HG02943 (cell line): ENCODE results near the gene SMG5.
"Not testable (repeated sequence)": the region's sequence is repeated elsewhere in the genome, so short reads cannot be mapped to it uniquely, and the experiment has no call there.

Source experiments
- ATAC-seq: cut with Tn5 transposase; IDR thresholded peaks from one replicate; pipeline ENCODE4 v1.9.1; 2021; ENCODE audit warnings: mild to moderate bottlenecking, low read depth, moderate library complexity; ENCODE audit not compliant: unreplicated experiment

Gene SMG5, protein sequence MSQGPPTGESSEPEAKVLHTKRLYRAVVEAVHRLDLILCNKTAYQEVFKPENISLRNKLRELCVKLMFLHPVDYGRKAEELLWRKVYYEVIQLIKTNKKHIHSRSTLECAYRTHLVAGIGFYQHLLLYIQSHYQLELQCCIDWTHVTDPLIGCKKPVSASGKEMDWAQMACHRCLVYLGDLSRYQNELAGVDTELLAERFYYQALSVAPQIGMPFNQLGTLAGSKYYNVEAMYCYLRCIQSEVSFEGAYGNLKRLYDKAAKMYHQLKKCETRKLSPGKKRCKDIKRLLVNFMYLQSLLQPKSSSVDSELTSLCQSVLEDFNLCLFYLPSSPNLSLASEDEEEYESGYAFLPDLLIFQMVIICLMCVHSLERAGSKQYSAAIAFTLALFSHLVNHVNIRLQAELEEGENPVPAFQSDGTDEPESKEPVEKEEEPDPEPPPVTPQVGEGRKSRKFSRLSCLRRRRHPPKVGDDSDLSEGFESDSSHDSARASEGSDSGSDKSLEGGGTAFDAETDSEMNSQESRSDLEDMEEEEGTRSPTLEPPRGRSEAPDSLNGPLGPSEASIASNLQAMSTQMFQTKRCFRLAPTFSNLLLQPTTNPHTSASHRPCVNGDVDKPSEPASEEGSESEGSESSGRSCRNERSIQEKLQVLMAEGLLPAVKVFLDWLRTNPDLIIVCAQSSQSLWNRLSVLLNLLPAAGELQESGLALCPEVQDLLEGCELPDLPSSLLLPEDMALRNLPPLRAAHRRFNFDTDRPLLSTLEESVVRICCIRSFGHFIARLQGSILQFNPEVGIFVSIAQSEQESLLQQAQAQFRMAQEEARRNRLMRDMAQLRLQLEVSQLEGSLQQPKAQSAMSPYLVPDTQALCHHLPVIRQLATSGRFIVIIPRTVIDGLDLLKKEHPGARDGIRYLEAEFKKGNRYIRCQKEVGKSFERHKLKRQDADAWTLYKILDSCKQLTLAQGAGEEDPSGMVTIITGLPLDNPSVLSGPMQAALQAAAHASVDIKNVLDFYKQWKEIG

DNA sequence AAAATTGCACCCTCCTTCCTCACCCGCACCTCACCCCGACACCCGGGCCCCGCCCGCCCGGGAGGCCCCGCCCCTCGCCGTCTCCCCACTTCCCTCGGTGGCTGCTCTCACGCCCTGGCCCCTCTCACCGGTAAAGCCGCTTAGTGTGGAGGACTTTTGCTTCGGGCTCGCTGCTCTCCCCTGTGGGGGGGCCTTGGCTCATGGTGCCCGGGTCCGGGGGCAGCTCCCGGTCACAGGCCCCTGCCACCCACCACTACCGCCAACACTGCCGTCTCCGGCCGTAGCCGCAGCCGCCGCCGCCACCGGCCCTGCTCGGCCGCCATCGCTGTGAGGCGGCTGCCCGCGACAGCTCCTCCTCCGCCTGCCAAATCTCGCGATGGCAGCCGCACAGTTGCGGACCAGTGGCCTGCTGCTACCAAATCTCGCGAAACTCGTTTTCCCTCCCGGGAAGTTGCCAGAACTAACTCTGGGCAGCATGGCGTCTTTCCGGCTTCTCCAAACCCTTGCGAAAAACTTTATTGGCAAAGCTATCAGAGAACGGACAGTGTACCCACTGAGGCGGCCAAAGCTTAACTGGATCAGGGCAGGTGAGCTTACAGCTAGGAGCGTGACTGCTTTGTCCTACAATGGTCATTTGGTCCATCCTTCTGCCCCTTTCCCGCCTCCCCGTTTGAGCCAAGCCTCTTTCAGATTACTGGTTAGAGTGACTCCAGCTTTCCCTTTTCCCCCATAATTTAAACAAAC is at the start of gene SMG5:
SMG5 (minus strand) TSS at position 347 of the 744 bp plus-strand sequence; CDS start at position 202, 145 bp downstream.
- peak; percentile 79 for ATAC-seq

DNA sequence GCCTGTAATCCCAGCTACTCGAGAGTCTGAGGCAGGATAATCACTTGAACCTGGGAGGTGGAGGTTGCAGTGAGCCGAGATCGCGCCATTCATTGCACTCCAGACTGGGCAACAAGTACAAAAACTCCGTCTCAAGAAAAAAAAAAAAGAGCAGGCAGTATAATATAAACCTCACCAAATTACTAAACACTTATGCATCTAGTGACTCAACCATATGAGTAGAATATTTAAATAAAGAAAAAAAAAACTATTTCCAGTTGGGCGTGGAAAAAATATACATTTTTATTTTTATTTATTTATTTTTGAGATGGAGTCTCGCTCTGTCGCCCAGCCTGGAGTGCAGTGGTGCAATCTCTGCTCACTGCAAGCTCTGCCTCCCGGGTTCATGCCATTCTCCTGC is 40.6 kb upstream of the SMG5 start:
- not testable (repeated sequence) for ATAC-seq

DNA sequence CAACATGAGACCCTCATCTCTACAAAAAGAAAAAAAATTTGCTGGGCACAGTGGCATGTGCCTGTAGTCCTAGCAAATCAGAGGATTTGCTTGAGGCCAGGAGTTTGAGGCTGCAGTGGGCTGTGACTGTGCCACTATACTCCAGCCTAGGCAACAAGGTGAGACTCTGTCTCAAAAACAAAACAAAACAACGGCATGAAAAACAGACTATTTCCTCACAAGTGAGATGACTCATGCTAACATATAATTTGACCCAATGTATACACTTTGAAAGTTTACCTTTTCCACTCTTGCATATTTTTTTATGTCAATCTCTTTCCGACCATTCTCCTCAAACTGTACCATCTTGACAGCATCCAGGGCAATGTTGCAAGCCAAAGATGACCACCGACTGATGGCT is 37.9 kb upstream of the SMG5 start:
- ATAC-seq: no peak

DNA sequence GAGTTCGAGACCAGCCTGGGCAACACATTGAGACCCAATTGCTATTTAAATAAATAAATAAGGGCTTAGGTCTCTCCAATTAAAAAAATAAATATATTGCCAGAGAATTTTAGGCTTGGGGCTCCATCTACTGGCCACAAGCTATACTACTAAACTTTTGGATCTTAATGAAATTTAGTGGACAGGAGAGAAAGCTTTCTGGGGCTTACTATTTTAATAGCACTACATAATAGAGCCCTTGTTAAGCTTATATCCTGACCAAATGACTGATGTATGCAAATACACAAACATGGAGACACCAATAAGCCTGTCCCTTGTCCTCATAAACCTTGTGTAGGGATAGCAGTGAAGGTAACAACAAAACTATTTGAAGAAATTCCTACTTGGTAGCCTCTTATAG is 37.0 kb upstream of the SMG5 start:
- ATAC-seq: no peak

DNA sequence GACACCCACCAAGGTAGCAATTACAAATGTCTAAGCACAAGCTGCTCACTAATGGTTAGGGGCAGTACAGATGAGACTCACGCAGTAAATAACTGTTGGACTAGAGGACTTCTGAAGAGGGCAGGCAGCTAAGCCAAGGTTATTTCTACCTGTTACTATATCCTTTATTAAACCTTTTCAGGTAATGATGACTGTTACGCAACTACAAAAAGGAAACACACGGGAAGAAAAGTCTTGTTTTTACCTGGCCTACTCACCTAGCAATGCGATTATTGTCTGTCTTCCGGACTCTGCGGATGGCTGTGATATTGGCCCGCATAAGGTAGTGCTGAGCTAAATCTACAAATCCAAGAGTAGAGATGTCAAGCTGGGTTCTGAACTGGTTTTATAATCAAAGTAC is 34.3 kb upstream of the SMG5 start:
- ATAC-seq: no peak

DNA sequence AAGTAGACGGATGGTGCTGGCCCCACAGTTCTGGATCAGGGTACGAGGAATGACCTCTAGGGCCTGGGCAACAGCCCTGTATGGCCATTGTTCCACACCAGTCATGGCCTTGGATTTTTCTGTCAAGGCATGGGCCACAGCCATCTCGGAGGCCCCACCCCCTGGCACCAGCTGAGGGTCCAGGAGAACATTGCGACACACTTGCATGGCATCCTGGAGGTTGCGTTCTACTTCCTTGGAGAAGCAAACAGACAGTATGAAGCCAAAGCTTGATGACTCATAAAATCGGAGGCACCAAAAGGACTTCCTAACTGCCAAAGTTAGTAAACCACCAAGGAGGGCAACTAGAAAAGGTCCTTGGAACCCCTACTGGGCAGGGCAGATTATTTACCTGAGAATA is 28.3 kb upstream of the SMG5 start:
- no peak for ATAC-seq

DNA sequence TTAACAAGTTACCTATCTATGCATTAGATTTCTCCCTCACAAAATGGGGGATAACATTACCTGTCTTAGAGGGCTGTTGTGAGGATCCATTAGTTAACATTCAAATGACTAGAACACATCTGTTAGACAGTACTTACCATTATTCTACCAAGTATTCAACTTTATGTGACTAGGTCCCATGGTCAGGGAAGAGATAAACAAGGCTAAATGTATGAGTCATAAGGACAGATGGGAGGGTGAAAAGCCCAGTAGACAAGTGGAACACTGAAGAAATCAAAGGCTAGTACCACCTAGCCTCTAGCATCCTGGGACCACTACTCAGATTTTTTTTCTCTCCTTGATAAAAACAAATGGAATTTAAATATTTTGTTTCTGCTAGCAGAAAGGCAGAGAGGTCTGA is 25.5 kb upstream of the SMG5 start:
- ATAC-seq: no peak

DNA sequence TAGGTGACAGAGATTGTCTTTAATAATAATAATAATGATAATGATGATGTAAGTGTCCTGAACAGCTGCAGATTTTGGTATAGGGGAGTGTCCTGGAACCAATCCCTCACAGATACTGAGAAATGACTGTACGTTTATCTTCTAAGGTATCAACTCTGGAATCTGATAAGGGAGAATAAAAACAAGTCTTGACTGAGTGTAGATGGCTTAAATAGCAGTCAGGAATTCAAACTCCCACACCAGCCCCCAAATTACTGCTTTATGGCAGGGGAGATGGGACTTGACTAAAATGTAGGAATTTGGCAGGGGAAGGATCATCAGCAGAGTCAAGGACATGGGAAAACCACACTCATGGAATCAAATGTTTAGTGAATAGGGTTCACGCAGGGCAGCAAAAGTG is 22.6 kb upstream of the SMG5 start:
- no peak for ATAC-seq

DNA sequence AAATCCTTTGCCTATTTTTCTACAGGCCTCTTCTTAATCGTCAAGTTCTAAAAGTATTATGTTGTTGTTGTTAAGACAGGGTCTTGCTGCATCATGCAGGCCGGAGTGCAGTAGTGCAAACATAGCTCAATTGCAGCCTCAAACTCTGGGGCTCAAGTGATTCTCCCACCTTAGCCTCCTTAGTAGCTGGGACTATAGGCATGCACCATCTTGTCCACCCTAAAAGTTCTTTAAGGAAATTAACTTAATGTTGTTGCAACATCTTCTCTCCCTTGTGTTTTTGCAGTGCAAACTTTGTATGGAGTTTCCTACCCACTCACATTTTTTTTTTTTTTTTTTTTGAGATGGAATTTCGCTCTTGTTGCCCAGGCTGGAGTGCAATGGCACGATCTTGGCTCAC is 20.6 kb upstream of the SMG5 start:
- no peak for ATAC-seq

DNA sequence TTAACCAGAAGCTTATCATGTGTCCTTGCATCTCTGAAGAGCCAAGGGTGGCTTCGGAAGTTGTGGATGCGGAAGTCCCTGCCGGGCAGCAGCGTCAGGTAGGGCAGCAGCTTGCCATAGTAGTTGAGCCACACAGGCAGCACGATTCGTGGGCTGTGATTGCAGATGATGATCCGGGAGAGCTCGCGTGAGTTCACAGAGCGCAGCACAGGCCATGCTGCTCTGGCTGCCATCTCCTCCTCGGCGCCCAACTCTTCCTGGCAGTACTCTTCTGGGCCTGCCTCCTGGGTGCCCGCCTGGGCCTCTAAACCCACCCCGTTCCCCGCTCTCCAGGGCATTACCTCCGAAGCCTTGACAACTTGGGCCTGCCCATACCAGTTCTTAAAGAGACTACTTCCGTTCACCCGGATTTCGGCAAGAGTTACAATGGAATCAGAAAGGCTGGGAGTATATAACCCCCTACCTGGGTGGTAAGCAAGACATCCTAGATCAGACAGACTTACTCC is 16.3 kb upstream of the SMG5 start, which contains the start of gene VHLL:
VHLL (minus strand) TSS at position 456 of the 506 bp plus-strand sequence; CDS start at position 338, 118 bp downstream.
- no peak for ATAC-seq

DNA sequence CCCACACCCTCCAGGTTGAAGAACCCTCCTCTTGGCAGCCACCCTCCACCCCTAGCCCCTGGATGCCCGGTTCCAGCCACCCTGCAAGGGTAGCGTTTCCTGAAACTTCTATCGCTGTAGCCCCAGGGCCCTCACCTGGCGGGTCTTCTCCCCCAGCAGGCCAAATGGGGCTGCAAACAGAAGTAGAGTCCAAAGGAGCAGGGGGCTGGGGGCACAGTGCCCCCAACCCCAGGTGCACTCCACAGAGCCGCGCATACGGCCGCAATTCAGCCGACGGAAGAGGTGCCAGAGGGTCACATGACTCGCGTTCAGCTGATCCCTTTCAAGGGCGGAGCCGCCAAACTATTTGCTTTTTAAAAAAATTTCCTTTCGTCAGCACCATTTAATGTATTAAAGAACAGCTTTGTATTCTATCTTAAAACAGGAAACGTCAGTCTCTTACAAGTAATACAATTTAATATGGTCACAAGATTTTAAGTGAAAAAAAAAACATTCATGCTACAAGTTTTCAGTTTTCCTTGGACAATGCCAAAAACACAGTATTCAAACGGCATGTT is 12.8 kb upstream of the SMG5 start, which contains the start of gene GLMP:
GLMP (minus strand) TSS at position 289 of the 557 bp plus-strand sequence; CDS start at position 255, 34 bp downstream.
- ATAC-seq: no peak

DNA sequence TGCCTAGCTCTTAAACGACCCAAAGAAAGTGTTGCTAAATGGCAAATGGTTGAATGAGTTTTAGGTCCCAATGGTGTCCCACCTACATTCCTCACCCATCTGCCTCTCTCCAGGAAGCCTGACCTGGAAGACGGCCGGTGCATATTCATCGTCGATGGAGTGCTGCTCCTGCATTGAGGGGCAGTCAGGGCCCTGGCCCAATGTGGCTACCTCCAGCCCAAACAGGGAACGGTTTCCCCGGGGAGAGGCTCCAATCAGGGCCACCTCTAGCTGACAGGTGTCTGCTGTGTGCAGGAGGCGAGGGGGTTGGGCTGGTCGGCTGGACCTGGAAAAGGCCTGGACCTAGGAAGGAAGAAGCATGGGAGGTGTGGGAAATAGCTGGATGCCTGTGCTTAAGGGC is 11.3 kb upstream of the SMG5 start:
- no peak for ATAC-seq

DNA sequence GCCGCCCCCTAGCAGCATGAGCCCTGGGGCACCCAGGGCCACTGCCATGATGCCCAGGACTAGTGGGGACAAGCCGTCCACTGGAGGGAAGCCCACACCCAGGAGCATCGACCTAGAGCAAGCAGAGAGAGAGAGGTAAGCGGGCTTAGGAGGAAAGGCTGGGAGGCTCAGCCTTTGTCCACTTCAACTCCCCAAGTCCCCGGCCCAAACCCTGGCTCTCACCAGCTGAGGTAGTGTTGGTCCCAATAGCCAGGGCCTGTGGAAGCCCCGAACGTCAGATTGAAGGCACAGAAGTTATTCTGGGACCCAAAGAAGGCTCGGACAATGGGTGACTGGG is 10.4 kb upstream of the SMG5 start:
- ATAC-seq: no peak

DNA sequence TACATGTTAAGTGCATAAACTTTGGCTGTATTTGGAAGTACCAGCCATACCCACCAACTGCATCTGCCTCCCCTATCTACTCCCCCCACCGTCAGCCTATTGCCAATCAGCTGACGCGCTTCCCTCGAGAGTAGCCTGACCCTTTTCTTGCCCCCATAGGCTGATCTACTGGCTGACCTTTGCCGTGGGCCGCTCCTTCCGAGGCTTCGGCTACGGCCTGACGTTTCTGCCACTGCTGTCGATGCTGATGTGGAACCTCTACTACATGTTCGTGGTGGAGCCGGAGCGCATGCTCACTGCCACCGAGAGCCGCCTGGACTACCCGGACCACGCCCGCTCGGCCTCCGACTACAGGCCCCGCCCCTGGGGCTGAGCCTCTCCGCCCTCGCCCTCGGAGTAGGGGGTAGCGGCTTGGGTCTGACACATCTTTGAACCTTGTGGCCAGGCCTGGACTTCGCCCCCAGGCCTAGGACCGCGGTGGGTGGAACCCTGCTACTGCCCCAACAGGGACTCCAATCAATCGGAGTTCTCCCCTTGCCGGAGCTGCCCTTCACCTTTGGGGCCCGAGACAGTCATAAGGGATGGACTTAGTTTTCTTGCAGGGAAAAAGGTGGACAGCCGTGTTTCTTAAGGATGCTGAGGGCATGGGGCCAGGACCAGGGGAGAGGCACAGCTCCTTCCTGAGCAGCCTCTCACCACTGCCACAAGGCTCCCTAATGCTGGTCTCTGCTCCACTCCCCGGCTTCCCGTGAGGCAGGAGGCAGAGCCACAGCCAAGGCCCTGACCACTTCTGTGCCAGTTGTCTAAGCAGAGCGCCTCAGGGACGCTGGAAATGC is 8.8 kb upstream of the SMG5 start:
- ATAC-seq: peak; percentile 59

DNA sequence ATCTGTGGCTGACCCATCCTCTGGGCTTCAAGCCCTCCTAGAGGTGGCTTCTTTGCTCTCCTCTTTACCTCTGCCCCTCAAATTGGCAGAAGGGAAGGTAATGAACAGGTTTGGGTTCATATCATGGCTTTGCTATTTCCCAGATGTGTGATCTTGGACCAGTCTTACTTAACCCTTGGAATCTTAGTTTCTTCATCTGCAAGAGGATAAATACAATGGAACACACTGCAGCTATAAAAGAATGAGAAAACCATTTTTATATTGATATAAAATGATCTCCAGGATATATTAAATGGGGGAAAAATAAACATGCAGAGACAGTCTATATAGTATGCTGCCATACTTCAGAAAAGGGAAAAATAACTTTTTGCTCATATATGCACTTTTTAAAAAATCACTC is 7.2 kb upstream of the SMG5 start:
- ATAC-seq: no peak

DNA sequence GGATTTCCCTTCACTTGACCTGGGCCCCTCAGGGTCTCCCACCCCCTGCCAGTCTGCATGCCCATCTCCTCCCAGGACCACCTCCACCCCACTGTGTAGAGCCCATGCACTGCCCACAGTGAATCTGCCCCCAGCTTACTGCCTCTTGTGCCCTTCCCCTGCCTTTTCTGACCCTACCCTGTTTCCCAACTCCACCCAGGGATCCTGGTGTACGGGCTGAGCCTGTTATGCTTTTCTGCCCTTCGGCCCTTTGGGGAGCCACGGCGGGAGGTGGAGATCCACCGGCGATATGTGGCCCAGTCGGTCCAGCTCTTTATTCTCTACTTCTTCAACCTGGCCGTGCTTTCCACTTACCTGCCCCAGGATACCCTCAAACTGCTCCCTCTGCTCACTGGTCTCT is 3.4 kb upstream of the SMG5 start:
- no peak for ATAC-seq

DNA sequence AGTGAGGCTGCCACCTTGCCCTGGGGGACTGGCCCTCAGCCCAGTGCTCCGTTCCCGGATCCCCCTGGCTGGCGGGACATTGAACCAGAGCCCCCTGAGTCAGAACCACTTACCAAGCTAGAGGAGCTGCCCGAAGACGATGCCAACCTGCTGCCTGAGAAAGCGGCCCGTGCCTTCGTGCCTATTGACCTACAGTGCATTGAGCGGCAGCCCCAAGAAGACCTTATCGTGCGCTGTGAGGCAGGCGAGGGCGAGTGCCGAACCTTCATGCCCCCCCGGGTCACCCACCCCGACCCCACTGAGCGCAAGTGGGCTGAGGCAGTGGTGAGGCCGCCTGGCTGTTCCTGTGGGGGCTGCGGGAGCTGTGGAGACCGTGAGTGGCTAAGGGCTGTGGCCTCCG is 2.8 kb upstream of the SMG5 start:
- ATAC-seq: no peak

DNA sequence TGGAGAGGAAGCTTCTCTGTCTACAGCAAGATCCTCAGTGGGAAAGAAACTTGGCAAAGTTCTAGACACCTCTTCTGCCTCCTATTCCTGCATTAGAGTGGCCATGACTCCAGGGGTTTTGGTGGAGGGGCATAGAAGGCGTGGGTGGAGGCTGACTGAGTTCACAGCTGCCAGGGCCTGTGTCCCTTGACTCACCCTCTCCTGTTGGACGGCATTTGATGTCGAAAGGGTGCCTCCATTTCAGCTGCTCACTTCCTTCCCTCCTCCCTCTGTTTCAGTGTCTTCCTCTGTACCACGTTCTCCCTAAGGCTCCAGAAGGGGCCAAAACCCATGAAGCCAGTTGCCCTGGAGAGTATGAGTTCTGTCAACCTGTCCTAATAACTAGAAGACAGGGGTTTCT is 2.1 kb upstream of the SMG5 start:
- ATAC-seq: no peak

DNA sequence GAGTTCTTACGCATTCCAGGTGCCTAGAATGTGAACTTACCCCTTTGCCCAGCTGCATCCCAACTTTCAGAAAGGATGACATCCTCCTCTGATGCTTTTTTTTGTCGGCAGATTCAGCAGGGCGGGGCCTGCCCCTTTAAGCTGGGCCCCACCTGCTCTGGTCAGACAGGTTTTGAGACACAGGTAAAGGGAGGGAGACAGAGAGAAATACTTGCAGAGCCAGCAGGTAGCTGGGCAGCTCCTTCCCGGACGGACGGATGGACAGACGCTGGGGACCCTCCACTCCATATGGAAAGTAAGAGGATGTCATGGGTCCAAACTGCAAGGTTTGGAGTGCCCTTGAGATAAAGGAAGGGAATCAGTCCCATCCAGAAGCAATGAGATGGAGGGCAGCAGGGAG is 1.5 kb upstream of the SMG5 start, which contains the start of gene TMEM79:
TMEM79 (plus strand) TSS at position 214 of the 400 bp plus-strand sequence. CDS start 902 bp downstream, outside the sequence.
- no peak for ATAC-seq
